ENCODE data around the gene NECTIN1.
A peak's percentile ranks its signal among the peaks of the same experiment; 100 is the strongest.

Gene NECTIN1

DNA sequence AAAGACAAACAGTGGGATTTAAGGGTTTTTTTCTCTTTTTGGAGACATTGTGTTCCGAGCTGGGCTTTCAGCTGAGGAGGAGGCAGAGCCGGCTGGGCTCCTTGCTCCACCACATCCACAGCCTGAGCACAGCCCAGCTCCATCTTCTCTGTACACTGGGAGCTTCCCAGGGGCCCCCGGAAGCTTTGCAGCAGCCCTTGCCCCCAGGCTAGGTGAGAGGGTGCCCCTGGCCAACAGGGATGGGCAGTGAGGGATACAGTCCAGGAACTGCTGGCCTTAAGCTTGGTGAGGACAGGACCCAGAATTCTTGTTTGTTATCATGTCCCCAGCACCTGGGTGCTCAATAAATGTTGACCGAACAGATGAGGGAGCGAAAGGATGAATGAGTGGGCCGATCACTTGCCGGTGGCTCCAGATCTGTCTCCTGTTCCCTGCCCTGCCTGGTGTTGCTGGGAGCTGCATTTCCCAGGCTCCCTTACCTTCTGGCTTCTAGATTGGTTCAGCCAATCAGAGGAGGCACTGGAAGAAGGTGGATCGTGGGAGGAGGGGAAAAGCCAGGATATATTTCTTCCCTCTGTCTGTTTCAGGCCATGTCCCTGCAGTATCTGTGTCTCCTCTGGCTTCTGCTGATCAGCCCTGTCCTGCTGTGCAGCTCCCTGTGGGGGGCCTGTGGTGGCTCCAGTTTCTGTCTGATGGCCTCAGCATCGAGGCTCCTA is 26.5 kb upstream of the NECTIN1 start:
- no peak overlapping the region for H3K4me3 ChIP-seq (ENCODE audit: low read depth, low read length)
- DNase-seq (ENCODE audit: low read depth): no peak
- TF ChIP-seq, protein P1, sequence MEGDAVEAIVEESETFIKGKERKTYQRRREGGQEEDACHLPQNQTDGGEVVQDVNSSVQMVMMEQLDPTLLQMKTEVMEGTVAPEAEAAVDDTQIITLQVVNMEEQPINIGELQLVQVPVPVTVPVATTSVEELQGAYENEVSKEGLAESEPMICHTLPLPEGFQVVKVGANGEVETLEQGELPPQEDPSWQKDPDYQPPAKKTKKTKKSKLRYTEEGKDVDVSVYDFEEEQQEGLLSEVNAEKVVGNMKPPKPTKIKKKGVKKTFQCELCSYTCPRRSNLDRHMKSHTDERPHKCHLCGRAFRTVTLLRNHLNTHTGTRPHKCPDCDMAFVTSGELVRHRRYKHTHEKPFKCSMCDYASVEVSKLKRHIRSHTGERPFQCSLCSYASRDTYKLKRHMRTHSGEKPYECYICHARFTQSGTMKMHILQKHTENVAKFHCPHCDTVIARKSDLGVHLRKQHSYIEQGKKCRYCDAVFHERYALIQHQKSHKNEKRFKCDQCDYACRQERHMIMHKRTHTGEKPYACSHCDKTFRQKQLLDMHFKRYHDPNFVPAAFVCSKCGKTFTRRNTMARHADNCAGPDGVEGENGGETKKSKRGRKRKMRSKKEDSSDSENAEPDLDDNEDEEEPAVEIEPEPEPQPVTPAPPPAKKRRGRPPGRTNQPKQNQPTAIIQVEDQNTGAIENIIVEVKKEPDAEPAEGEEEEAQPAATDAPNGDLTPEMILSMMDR (IDR thresholded peaks at IDR 0.05; ENCODE audit: insufficient read depth, low read depth, low read length, missing control alignments): no peak

DNA sequence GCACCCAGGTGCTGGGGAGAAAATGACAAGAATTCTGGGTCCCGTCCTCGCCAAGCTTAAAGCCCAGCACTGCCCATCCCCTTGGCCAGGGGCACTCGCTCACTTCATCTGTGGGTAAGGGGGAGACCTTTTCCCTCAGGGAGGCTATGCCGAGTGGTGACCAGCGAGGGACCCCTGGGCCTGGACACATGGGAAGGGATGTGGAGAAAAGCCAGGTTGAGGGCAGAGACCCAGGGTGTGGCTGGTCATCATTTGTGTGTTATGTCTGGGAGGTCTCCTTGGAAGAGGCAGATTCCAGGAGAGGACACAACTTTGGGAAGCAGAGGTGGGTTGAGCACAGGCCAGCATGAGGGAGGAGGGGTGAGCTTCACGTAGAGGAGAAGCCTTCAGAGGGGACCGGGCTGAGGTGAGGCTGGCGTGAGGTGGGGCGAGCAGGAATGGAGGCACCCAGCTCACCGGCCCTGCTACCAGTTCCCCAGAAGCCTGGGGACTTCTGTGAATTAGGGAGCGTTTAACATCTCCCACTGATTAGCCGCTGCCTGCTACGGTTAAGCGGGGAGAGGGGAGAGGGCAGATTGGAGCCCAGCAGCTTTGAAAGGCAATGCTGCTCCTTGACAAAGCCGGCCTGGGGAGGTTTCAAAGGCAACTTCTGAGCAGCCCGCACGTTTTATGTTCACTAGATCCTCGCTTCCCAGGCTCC is 25.8 kb upstream of the NECTIN1 start:
- no peak for DNase-seq (ENCODE audit: low read depth)
- peak overlapping the region; percentile 63 for H3K4me3 ChIP-seq (ENCODE audit: low read depth, low read length)
- TF ChIP-seq, protein P1 (IDR thresholded peaks at IDR 0.05; ENCODE audit: insufficient read depth, low read depth, low read length, missing control alignments): no peak

DNA sequence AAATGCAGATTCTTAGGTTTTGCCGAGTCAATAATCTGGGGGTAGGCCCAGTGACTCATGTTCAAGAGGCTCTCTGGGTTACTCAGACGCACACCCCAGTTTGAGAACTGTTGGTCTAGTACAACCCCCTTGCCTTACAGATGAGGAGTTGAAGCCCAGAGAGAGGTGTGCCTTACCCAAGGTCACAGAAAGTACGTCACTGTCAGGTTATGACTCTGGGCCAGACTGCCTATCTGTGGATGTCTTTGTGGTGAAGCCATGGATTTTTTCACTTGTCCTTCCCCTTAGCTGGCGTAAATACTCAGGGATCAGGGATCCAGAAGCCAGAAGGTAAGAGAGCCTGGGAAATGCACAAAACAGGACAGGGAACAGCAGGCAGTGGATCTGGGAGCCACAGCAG is 25.2 kb upstream of the NECTIN1 start:
- DNase-seq (ENCODE audit: low read depth): peak; percentile 48
- H3K4me3 ChIP-seq (ENCODE audit: low read depth, low read length): peak overlapping the region; percentile 63
- TF ChIP-seq, protein P1 (IDR thresholded peaks at IDR 0.05; ENCODE audit: insufficient read depth, low read depth, low read length, missing control alignments): no peak

DNA sequence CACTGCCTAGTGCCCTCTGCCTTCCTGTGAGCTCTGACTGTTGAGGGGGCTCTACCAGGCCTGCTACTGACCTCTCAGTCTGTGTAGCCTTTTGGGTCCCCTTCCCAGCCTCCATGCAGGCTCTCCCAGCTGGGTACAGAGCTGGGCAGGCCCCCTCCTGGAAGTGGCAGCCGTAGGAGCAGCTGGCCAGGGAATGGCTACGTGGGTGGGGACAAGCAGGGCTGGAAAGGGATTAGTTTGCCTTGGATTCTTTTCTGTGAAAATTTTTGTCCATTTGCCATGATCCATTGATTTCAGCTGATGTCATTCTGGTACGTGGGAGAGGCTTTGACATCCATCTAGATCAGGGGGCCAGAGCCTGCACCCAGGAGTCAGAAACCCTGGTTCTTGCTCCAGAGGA is 23.9 kb upstream of the NECTIN1 start:
- no peak for DNase-seq (ENCODE audit: low read depth)
- H3K4me3 ChIP-seq (ENCODE audit: low read depth, low read length): peak overlapping the region; percentile 63
- TF ChIP-seq, protein P1 (IDR thresholded peaks at IDR 0.05; ENCODE audit: insufficient read depth, low read depth, low read length, missing control alignments): no peak

DNA sequence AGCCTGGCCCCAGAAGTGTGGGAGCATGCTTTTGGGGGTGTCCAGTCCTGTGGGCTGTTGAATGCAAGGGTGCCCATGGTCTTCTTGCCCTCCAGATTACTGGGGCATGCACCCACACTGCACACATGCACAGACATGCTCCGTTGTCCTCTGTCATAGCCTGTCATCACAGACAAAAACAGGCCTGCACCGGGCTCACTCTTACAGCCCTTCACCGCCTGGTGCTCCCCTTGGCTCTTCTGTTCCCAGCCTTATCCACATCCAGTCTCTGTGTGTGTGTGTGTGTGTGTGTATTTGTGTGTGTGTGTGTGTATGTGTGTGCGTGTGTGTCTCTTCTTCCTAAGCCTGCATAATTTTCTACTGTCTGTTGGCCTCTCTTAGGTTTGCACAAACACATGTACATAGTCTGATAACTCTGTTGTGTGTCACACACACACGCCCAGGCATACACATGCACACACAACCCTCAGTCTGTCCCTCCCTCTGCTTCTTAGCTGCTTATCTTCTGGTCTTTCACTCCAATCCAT is 23.4 kb upstream of the NECTIN1 start:
- TF ChIP-seq, protein P1 (IDR thresholded peaks at IDR 0.05; ENCODE audit: insufficient read depth, low read depth, low read length, missing control alignments): no peak
- peak; percentile 54 for DNase-seq (ENCODE audit: low read depth)

DNA sequence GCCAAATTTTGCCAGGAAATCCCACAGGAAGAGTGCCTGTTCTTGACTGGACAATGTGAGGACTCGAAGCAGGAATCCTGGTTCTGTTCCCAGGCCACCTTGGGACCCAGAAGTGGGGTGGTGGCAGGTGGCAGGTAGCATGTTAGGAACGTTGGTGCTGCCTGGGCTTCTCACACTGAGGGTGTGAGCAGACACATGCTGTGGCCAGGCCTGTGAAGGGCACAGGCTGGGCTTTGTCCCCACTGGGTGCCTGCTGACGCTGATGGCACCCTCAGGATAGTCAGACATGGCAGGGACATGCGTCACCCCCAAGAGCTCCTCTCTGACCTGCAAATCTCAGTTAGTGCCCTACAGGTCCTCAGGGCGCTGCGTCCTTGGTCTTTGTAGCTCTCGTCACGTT is 21.1 kb upstream of the NECTIN1 start:
- DNase-seq (ENCODE audit: low read depth): no peak
- no peak overlapping the region for H3K4me3 ChIP-seq (ENCODE audit: low read depth, low read length)
- TF ChIP-seq, protein P1 (IDR thresholded peaks at IDR 0.05; ENCODE audit: insufficient read depth, low read depth, low read length, missing control alignments): no peak

More for the DNA sequence above, 23.4 kb upstream of the NECTIN1 start:
- peak overlapping the region; percentile 63 for H3K4me3 ChIP-seq (ENCODE audit: low read depth, low read length)

Measured in GM12865 (cell line).